IMR-90 (cell line): Measurements from ENCODE around the gene EML6.

Experiments used
- FOS ChIP-seq: fragments of 150-350 bp; IDR thresholded peaks from 2 replicates; pipeline ENCODE4 v1.6.1; 2016; ENCODE audit warnings: low read depth, low read length
- MXI1 ChIP-seq: IDR thresholded peaks from 2 replicates; pipeline ENCODE4 v1.6.1; 2012; ENCODE audit warnings: low read depth, mild to moderate bottlenecking, low read length, moderate library complexity, borderline replicate concordance
- POLR2A ChIP-seq: IDR thresholded peaks from 2 replicates; pipeline ENCODE4 v1.6.1; 2012; ENCODE audit warnings: mild to moderate bottlenecking, low read depth, low read length
- RAD21 ChIP-seq: IDR thresholded peaks from 2 replicates; pipeline ENCODE4 v1.6.1; 2012; ENCODE audit warnings: low read length, improper control_type of control experiment
- RFX5 ChIP-seq: IDR thresholded peaks from 2 replicates; pipeline ENCODE4 v1.8.0; 2012; ENCODE audit warnings: low read depth, mild to moderate bottlenecking, low read length, moderate library complexity
- TF ChIP-seq, protein P1 (sequence below): conservative IDR thresholded peaks from 2 replicates; pipeline ENCODE4 v1.5.1; 2012; ENCODE audit warnings: mild to moderate bottlenecking, low read depth, low read length, improper control_type of control experiment
- TF ChIP-seq, protein P2 (sequence below): fragments of 150-350 bp; IDR thresholded peaks from 2 replicates; pipeline ENCODE4 v1.6.1; 2017; ENCODE audit warnings: mild to moderate bottlenecking, antibody characterized with exemption, low read length, low read depth
- TF ChIP-seq, protein P3 (sequence below): fragments of 150-350 bp; IDR thresholded peaks from 2 replicates; pipeline ENCODE4 v1.6.1; 2016; ENCODE audit warnings: low read depth, mild to moderate bottlenecking, low read length, moderate library complexity, borderline replicate concordance

DNA sequence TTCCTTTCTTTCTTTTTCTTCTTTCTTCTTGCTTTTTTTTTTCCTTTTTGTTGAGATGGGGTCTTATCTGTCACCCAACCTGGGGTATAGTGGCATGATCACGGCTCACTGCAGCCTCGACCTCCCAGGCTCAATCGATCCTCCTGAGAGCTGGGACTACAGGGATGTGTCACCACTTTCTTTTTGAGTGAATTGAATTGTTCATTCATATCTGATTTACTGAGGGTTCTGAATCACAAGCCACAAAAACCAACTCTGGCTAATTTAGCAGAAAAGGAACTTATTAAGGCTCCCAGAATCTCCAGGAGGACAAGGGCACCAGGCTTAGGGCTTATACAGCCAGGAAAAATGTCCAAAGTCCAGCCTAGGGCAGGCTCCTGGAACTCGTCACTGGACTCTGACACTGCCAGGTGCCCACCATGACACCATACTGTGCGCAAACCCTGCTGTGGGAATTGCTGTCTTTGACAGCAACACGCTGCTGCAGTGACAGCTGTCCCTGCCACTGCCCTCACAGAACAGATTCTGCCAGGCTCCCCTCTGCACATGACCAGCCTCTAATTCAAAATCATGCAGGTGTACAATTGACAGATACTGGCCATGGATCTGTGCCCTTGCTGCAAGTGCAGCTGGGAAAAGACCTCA, 42.9 kb upstream of the EML6 start:
- TF ChIP-seq, protein P1, sequence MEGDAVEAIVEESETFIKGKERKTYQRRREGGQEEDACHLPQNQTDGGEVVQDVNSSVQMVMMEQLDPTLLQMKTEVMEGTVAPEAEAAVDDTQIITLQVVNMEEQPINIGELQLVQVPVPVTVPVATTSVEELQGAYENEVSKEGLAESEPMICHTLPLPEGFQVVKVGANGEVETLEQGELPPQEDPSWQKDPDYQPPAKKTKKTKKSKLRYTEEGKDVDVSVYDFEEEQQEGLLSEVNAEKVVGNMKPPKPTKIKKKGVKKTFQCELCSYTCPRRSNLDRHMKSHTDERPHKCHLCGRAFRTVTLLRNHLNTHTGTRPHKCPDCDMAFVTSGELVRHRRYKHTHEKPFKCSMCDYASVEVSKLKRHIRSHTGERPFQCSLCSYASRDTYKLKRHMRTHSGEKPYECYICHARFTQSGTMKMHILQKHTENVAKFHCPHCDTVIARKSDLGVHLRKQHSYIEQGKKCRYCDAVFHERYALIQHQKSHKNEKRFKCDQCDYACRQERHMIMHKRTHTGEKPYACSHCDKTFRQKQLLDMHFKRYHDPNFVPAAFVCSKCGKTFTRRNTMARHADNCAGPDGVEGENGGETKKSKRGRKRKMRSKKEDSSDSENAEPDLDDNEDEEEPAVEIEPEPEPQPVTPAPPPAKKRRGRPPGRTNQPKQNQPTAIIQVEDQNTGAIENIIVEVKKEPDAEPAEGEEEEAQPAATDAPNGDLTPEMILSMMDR = no peak
- TF ChIP-seq MXI1 (no peak), RAD21 (no peak), POLR2A (no peak), RFX5 (no peak), FOS (no peak)
- TF ChIP-seq, protein P2, sequence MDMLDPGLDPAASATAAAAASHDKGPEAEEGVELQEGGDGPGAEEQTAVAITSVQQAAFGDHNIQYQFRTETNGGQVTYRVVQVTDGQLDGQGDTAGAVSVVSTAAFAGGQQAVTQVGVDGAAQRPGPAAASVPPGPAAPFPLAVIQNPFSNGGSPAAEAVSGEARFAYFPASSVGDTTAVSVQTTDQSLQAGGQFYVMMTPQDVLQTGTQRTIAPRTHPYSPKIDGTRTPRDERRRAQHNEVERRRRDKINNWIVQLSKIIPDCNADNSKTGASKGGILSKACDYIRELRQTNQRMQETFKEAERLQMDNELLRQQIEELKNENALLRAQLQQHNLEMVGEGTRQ = no peak
- TF ChIP-seq, protein P3, sequence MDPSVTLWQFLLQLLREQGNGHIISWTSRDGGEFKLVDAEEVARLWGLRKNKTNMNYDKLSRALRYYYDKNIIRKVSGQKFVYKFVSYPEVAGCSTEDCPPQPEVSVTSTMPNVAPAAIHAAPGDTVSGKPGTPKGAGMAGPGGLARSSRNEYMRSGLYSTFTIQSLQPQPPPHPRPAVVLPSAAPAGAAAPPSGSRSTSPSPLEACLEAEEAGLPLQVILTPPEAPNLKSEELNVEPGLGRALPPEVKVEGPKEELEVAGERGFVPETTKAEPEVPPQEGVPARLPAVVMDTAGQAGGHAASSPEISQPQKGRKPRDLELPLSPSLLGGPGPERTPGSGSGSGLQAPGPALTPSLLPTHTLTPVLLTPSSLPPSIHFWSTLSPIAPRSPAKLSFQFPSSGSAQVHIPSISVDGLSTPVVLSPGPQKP = no peak
